ENCODE results near the gene PRLHR.

- TF ChIP-seq CTCF (IDR thresholded peaks at IDR 0.05) (no peak), ZFX (IDR thresholded peaks at IDR 0.05; ENCODE audit: borderline replicate concordance) (no peak)
Measured at GRCh38 chr10:118567701-118568248, 27.7 kb downstream of the PRLHR start.

All from 22Rv1 (cell line).